HCT116 (cell line): ENCODE data around the gene PHACTR1. TPM values are rescaled to one million over a fixed set of nuclear protein-coding genes. Genes with fewer than 3 reads are reported as not detected.

ENCODE experiments used
- ATAC-seq: fragments of 200-7000 bp; cut with Tn5 transposase; 2 replicates; pipeline ENCODE4 v1.9.1; 2020; ENCODE audit warnings: mild to moderate bottlenecking, moderate library complexity
- BruUV-seq: library from RNA; stranded (reverse); fragments of 400-500 nt; replicated peaks from 2 replicates; lab custom pipeline; 2021; lab: Mats Ljungman, UMichigan
- CTCF ChIA-PET: fragments of 300-600 bp; sonication (Branson Sonifier 250); formaldehyde crosslinking; loops from one replicate; lab custom pipeline; 2021; ENCODE audit warnings: antibody characterized with exemption; lab: Charles Lee
- POLR2A ChIA-PET: fragments of 300-600, 350-600 bp; sonication (Branson Sonifier 250); formaldehyde crosslinking; loops from one replicate; lab custom pipeline; 2021; ENCODE audit warnings: antibody characterized with exemption; lab: Charles Lee
- RAD21 ChIA-PET, 2 experiments: fragments of 300-600 bp; sonication (Branson Sonifier 250); formaldehyde crosslinking; loops; one replicate each; lab custom pipeline; 2023; ENCODE audit warnings: low total read pairs in 2 of 2; ENCODE audit not compliant: uncharacterized antibody in 2 of 2, unreplicated experiment in 2 of 2, low non-redundant PET in 1 of 2; lab: Charles Lee
- DNase-seq: peaks from one replicate; pipeline ENCODE4 v3.0.0-alpha.2; 2010; ENCODE audit warnings: low read depth, low spot score
- H2AFZ ChIP-seq: fragments of 200-600 bp; shearing (Covaris generic), sonication (generic); 2 replicates; pipeline ENCODE4 v1.6.1; 2017; ENCODE audit warnings: low read depth, mixed run types, mixed read lengths, antibody characterized with exemption, low read length; ENCODE audit not compliant: poor library complexity, severe bottlenecking
- H3K27ac ChIP-seq: 2 replicates; pipeline ENCODE4 v1.5.1; 2012; ENCODE audit warnings: low read depth, low read length
- H3K27me3 ChIP-seq: fragments of 200-600 bp; sonication (generic); 2 replicates; pipeline ENCODE4 v1.6.1; 2016; ENCODE audit warnings: mixed run types, low read length, mixed read lengths; ENCODE audit not compliant: insufficient read depth
- H3K36me3 ChIP-seq, 2 experiments: fragments of 200-500 bp in 1 of 2; fragments of 200-600 bp in 1 of 2; sonication (Bioruptor generic) in 1 of 2; sonication (generic) in 1 of 2; 2 replicates each; pipeline versions ENCODE4 v1.5.1 to v1.6.1; 2014 to 2016; ENCODE audit warnings: low read length in 2 of 2, inconsistent platforms in 1 of 2, mixed read lengths in 1 of 2, mixed run types in 1 of 2; ENCODE audit not compliant: insufficient read depth in 2 of 2, control insufficient read depth in 1 of 2
- H3K4me1 ChIP-seq, 2 experiments: fragments of 200-600 bp in 1 of 2; sonication (generic) in 1 of 2; 2 replicates each; pipeline versions ENCODE4 v1.5.1 to v1.6.1; 2012 to 2017; ENCODE audit warnings: low read length in 2 of 2, inconsistent platforms in 1 of 2, mild to moderate bottlenecking in 1 of 2, mixed read lengths in 1 of 2, mixed run types in 1 of 2, moderate library complexity in 1 of 2; ENCODE audit not compliant: insufficient read depth in 2 of 2, control insufficient read depth in 1 of 2
- H3K4me2 ChIP-seq: fragments of 200-600 bp; sonication (generic); 2 replicates; pipeline ENCODE4 v1.6.1; 2017; ENCODE audit warnings: mixed run types, low read length, mixed read lengths
- H3K4me3 ChIP-seq, 2 experiments: fragments of 200-600 bp in 1 of 2; sonication (generic) in 1 of 2; replicated peaks in 1 of 2; 2 replicates each; pipeline ENCODE4 v1.5.1; 2011 to 2016; ENCODE audit warnings: low read length in 2 of 2, control low read depth in 1 of 2, low read depth in 1 of 2, mild to moderate bottlenecking in 1 of 2, mixed read lengths in 1 of 2, mixed run types in 1 of 2
- H3K79me2 ChIP-seq: fragments of 200-600 bp; sonication (generic); 2 replicates; pipeline ENCODE4 v1.6.1; 2017; ENCODE audit warnings: mild to moderate bottlenecking, mixed run types, low read length, moderate library complexity, mixed read lengths; ENCODE audit not compliant: insufficient read depth
- H3K9ac ChIP-seq: fragments of 200-600 bp; sonication (generic); 2 replicates; pipeline ENCODE4 v1.6.1; 2016; ENCODE audit warnings: low read length, mixed read lengths
- H3K9me2 ChIP-seq: fragments of 200-600 bp; sonication (generic), shearing (Covaris generic); 2 replicates; pipeline ENCODE4 v1.6.1; 2017; ENCODE audit warnings: mixed run types, mild to moderate bottlenecking, moderate library complexity; ENCODE audit not compliant: insufficient read depth
- H3K9me3 ChIP-seq, 2 experiments: fragments of 200-500 bp in 1 of 2; fragments of 200-600 bp in 1 of 2; sonication (Bioruptor generic) in 1 of 2; sonication (generic) in 1 of 2; 2 replicates each; pipeline ENCODE4 v1.6.1; 2014 to 2017; ENCODE audit warnings: low read length in 2 of 2, mixed read lengths in 2 of 2, inconsistent platforms in 1 of 2, low read depth in 1 of 2, mild to moderate bottlenecking in 1 of 2, mixed run types in 1 of 2, moderate library complexity in 1 of 2; ENCODE audit not compliant: control insufficient read depth in 1 of 2, insufficient read depth in 1 of 2
- H4K20me1 ChIP-seq: fragments of 200-600 bp; sonication (generic), shearing (Covaris generic); 2 replicates; pipeline ENCODE4 v1.6.1; 2017; ENCODE audit warnings: mixed run types, mild to moderate bottlenecking, moderate library complexity; ENCODE audit not compliant: insufficient read depth
- SIN3A ChIP-seq: IDR thresholded peaks from 2 replicates; pipeline ENCODE4 v1.6.1; 2012; ENCODE audit warnings: low read depth
- SRF ChIP-seq: IDR thresholded peaks from 2 replicates; pipeline ENCODE4 v1.6.1; 2012; ENCODE audit warnings: low read depth
- intact Hi-C: fragments of 100-400 bp; cut with micrococcal nuclease; formaldehyde crosslinking; loops from 2 replicates; pipeline ENCODE4 v1.10.0; 2022
- total RNA-seq: library from RNA; stranded (reverse); gene quantifications from one replicate; pipeline ENCODE4 v1.2.1, GENCODE V29; 2021; ENCODE audit not compliant: unreplicated experiment
- TF ChIP-seq, protein P1 (sequence below): IDR thresholded peaks from 2 replicates; pipeline ENCODE4 v1.6.1; 2012
- TF ChIP-seq, protein P2 (sequence below), 3 experiments: fragments of 200-600 bp in 1 of 3; sonication (generic) in 1 of 3; IDR thresholded peaks in 2 of 3; conservative IDR thresholded peaks in 1 of 3; 2 replicates each; pipeline ENCODE4 v1.5.1; 2012 to 2017; ENCODE audit warnings: low read depth in 2 of 3, low read length in 2 of 3, antibody characterized with exemption in 1 of 3, borderline replicate concordance in 1 of 3, control low read depth in 1 of 3, mild to moderate bottlenecking in 1 of 3, mixed read lengths in 1 of 3, mixed run types in 1 of 3, moderate library complexity in 1 of 3; ENCODE audit not compliant: insufficient read depth in 1 of 3
- TF ChIP-seq, protein P3 (sequence below): IDR thresholded peaks from 2 replicates; pipeline ENCODE4 v1.6.1; 2011; ENCODE audit warnings: mild to moderate bottlenecking, low read length, moderate library complexity; ENCODE audit not compliant: insufficient replicate concordance; ENCODE audit errors: extremely low read depth

PHACTR1 gene
- total RNA-seq, 1 experiment from 2014 or later = 0.17 TPM

DNA sequence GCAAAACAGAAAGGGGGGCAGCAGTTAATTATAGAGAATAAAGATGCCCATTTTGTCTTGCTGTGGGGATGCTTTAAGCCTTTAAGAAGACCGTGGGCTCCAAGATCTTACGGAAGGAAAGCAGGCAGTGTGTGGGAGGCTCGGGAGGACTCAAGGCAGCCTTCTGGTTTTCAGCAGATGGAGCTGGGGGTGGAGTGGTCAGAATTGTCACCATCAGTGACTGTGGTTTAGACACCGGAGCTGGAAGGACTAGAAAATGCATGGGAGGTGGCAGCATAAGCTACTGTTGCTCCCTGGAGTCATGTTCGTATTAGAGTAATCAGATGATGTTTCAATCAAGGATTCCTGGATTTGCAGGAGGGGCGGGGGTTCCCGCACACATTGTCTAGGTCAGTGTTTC, 3.7 kb downstream of the PHACTR1 start:
- no peak overlapping the region for H3K4me2 ChIP-seq
- CTCF ChIA-PET = no interaction called here
- POLR2A ChIA-PET = interaction anchor here (0.6 kb wide), 1 partner anchor 73 kb away, joined by 3 read pairs; no protein-coding TSS in a partner anchor
- no peaks in the 10 kb centered on the region for H3K9me3 ChIP-seq
- H3K9me2 ChIP-seq = no peaks in the 10 kb centered on the region
- TF ChIP-seq SRF (no peak), SIN3A (no peak)
- TF ChIP-seq, protein P1, sequence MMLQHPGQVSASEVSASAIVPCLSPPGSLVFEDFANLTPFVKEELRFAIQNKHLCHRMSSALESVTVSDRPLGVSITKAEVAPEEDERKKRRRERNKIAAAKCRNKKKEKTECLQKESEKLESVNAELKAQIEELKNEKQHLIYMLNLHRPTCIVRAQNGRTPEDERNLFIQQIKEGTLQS = no peak
- TF ChIP-seq, protein P2, sequence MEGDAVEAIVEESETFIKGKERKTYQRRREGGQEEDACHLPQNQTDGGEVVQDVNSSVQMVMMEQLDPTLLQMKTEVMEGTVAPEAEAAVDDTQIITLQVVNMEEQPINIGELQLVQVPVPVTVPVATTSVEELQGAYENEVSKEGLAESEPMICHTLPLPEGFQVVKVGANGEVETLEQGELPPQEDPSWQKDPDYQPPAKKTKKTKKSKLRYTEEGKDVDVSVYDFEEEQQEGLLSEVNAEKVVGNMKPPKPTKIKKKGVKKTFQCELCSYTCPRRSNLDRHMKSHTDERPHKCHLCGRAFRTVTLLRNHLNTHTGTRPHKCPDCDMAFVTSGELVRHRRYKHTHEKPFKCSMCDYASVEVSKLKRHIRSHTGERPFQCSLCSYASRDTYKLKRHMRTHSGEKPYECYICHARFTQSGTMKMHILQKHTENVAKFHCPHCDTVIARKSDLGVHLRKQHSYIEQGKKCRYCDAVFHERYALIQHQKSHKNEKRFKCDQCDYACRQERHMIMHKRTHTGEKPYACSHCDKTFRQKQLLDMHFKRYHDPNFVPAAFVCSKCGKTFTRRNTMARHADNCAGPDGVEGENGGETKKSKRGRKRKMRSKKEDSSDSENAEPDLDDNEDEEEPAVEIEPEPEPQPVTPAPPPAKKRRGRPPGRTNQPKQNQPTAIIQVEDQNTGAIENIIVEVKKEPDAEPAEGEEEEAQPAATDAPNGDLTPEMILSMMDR (IDR thresholded peaks at IDR 0.05 in 2 of 3, conservative IDR thresholded peaks at IDR 0.05 in 1 of 3; ENCODE audit: borderline replicate concordance in 1 of 3, insufficient read depth in 1 of 3, low read depth in 2 of 3, low read length in 2 of 3) = no peak
- TF ChIP-seq, protein P3, sequence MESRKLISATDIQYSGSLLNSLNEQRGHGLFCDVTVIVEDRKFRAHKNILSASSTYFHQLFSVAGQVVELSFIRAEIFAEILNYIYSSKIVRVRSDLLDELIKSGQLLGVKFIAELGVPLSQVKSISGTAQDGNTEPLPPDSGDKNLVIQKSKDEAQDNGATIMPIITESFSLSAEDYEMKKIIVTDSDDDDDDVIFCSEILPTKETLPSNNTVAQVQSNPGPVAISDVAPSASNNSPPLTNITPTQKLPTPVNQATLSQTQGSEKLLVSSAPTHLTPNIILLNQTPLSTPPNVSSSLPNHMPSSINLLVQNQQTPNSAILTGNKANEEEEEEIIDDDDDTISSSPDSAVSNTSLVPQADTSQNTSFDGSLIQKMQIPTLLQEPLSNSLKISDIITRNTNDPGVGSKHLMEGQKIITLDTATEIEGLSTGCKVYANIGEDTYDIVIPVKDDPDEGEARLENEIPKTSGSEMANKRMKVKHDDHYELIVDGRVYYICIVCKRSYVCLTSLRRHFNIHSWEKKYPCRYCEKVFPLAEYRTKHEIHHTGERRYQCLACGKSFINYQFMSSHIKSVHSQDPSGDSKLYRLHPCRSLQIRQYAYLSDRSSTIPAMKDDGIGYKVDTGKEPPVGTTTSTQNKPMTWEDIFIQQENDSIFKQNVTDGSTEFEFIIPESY = no peak
- no TSS peak for BruUV-seq
- H3K79me2 ChIP-seq = no peaks in the 10 kb centered on the region
- peaks cover 38% of the 10 kb centered on the region for H3K27me3 ChIP-seq
- no peak overlapping the region for H3K27ac ChIP-seq
- no peak for DNase-seq
- H3K36me3 ChIP-seq = no peaks in the 10 kb centered on the region
- H3K4me1 ChIP-seq = no peaks in the 10 kb centered on the region
- H3K4me3 ChIP-seq = no peak overlapping the region
- no peak overlapping the region for H3K9ac ChIP-seq
- RAD21 ChIA-PET = no interaction called here
- intact Hi-C loops = no loop called here
- no peaks in the 10 kb centered on the region for H4K20me1 ChIP-seq
- no peak for ATAC-seq
- no peak overlapping the region for H2AFZ ChIP-seq
